ENCODE data around the gene RPRD1B.

- no peak for TF ChIP-seq TAF1 (IDR thresholded peaks at IDR 0.05; ENCODE audit: borderline replicate concordance, low read depth, low read length)
- no peak for TF ChIP-seq CTCF (IDR thresholded peaks at IDR 0.05)
- no peak for TF ChIP-seq FOSL2 (IDR thresholded peaks at IDR 0.05; ENCODE audit: borderline replicate concordance, low read depth)
- no peak for TF ChIP-seq EP300 (IDR thresholded peaks at IDR 0.05; ENCODE audit: borderline replicate concordance in 1 of 2, low read depth in 1 of 2, low read length in 1 of 2)
- no peak for TF ChIP-seq RCOR1 (IDR thresholded peaks at IDR 0.05; ENCODE audit: low read length)
- TF ChIP-seq, protein P1, sequence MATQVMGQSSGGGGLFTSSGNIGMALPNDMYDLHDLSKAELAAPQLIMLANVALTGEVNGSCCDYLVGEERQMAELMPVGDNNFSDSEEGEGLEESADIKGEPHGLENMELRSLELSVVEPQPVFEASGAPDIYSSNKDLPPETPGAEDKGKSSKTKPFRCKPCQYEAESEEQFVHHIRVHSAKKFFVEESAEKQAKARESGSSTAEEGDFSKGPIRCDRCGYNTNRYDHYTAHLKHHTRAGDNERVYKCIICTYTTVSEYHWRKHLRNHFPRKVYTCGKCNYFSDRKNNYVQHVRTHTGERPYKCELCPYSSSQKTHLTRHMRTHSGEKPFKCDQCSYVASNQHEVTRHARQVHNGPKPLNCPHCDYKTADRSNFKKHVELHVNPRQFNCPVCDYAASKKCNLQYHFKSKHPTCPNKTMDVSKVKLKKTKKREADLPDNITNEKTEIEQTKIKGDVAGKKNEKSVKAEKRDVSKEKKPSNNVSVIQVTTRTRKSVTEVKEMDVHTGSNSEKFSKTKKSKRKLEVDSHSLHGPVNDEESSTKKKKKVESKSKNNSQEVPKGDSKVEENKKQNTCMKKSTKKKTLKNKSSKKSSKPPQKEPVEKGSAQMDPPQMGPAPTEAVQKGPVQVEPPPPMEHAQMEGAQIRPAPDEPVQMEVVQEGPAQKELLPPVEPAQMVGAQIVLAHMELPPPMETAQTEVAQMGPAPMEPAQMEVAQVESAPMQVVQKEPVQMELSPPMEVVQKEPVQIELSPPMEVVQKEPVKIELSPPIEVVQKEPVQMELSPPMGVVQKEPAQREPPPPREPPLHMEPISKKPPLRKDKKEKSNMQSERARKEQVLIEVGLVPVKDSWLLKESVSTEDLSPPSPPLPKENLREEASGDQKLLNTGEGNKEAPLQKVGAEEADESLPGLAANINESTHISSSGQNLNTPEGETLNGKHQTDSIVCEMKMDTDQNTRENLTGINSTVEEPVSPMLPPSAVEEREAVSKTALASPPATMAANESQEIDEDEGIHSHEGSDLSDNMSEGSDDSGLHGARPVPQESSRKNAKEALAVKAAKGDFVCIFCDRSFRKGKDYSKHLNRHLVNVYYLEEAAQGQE (IDR thresholded peaks at IDR 0.05; ENCODE audit: low read depth, low read length) = no peak
- TF ChIP-seq NFIC (IDR thresholded peaks at IDR 0.05; ENCODE audit: borderline replicate concordance) = no peak
- no peak for TF ChIP-seq RAD21 (IDR thresholded peaks at IDR 0.05; ENCODE audit: low read length)
- no peak for TF ChIP-seq RFX5 (IDR thresholded peaks at IDR 0.05; ENCODE audit: low read length)
- TF ChIP-seq GATA2 (CRISPR knock-in tag; IDR thresholded peaks at IDR 0.05) = no peak
Observed at GRCh38 chr20:38091441-38092216, 58.1 kb downstream of the RPRD1B start.
